CD4-positive, alpha-beta T cell treated with Interleukin-6 at 100 ng/mL for 8 hours (primary cell): ENCODE results near the gene ADARB2.
"Not testable (repeated sequence)": the region's sequence is repeated elsewhere in the genome, so short reads cannot be mapped to it uniquely, and the experiment has no call there.

Experiments used
- DNase-seq: peaks from one replicate; pipeline ENCODE4 v3.0.0-alpha.2; 2020; ENCODE audit warnings: mixed read lengths, low spot score

The ADARB2 gene

GRCh38 chr10:1462994-1463633 is 274.2 kb downstream of the ADARB2 start:
- no peak for DNase-seq

GRCh38 chr10:1462521-1462920 is 274.8 kb downstream of the ADARB2 start:
- DNase-seq, result no peak

DNA sequence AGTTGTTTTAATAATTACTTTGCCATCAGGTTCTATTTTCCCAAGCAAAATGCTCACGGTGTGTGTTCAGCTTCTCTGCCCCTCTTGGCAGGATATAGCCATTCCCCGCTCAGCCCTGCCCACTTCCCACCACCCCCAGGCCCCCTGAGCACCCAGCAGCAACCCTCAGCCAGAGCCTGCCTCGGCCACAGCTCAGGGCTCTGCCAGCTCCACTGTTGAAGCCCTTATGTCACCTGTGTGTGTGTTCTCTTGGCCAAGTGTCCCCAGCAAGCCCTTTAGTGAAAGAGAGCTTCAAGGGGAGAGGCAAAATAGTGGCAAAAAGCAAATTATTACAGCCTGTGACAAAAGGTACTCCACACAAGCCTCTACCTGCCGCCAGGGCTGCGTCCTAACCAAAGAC is 275.3 kb downstream of the ADARB2 start:
- DNase-seq, result no peak

- DNase-seq, result no peak
Observed at GRCh38 chr10:1461016-1461415, 276.3 kb downstream of the ADARB2 start.

GRCh38 chr10:1459664-1460063 is 277.7 kb downstream of the ADARB2 start:
- not testable (repeated sequence) for DNase-seq

GRCh38 chr10:1454951-1455350 is 282.4 kb downstream of the ADARB2 start:
- no peak for DNase-seq

- DNase-seq, result no peak
Observed at GRCh38 chr10:1454428-1454827, 282.9 kb downstream of the ADARB2 start.

DNA sequence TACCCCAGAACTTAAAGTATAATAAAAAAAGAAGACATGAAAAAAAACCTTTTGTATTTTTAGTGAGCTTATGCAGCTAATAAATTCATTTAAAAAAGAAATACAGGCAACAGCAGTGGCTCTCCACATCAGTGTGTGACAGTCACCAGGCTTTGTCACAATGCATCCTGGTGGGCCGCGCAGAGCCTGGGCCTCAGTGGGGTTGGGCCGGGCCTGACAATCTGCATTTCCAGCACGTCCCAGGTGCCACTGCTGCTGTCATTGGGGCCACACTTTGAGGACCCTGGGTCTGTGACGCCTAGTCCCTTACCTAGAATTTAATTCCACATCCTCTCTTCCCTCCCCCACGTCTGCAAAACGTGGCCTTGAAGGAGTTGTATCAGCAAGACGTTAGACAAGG is 284.5 kb downstream of the ADARB2 start:
- no peak for DNase-seq

DNA sequence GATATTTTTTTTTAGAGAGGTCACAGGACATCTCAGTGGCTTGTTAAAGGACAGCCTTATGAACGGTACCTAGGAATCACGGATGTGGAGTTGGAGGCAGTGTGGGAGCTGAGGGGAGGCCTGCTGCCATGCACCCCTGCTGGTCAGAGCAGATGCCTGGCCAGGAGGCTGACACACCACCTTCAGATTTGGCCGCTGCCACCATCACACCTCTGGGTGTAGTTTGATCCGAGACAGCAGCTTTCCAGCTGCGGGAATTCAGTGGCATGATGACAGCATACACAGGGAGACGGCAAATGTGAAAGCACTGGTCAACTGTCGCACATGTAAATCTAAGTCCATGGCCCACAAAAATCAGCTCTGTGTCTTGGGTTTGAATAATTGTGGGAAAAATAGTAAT is 285.4 kb downstream of the ADARB2 start:
- no peak for DNase-seq

GRCh38 chr10:1451362-1451888 is 285.9 kb downstream of the ADARB2 start:
- DNase-seq, result no peak

DNA sequence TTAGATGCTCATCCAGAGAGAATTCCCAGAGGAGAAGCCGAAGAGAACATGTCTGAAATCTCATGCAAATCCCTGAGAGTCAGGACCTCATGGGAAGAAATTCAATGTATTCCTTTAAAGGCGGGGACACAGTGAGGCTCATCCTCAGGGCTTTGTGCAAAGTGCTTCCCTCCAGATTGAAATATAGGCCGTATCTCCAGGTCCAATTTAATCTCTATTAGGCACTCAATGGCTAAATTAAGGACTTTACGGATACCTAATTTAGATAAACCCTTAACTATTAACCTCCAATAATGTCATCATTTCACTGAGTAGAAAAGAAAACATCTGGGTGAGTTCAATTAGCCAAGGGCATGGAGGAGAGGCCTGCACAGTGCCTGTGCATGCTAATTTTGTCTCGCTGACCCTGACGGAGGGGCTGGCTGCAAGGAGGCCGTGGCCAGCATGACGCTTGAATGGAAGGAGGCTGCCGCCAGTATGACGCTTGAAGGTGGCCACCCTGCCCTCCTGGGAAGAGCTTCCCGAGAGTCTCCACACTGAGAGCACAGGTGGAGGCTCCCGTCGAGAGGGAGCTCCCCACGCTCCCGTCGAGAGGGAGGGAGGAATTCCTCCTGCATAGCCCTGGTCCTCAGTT is 287.6 kb downstream of the ADARB2 start:
- no peak for DNase-seq

GRCh38 chr10:1449021-1449420 is 288.3 kb downstream of the ADARB2 start:
- no peak for DNase-seq

GRCh38 chr10:1448252-1448930 is 288.9 kb downstream of the ADARB2 start:
- DNase-seq, result no peak

- DNase-seq, result no peak
Observed at GRCh38 chr10:1444826-1445225, 292.5 kb downstream of the ADARB2 start.

- DNase-seq, result no peak
Observed at GRCh38 chr10:1440897-1441296, 296.4 kb downstream of the ADARB2 start.

GRCh38 chr10:1434912-1435692 is 302.2 kb downstream of the ADARB2 start:
- no peak for DNase-seq

DNA sequence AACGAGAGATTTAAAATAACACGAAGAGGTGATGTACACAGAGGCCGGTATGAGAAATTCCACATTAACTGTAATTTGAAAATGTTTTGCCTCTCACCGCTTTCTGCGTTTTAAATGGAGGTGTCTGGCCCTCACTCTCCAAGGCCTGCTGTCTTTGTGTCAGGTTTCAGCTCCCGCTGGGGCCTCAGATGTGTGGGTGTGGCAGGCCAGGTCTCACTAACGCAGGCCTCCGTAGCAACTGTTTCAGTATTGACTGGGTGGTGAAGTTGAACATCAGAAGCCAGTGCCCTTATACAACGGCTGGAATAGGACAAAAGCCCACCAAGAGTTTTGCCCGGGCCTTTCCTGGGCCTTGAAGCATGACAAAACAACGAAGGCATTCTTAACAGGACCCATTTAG is 303.1 kb downstream of the ADARB2 start:
- no peak for DNase-seq

DNA sequence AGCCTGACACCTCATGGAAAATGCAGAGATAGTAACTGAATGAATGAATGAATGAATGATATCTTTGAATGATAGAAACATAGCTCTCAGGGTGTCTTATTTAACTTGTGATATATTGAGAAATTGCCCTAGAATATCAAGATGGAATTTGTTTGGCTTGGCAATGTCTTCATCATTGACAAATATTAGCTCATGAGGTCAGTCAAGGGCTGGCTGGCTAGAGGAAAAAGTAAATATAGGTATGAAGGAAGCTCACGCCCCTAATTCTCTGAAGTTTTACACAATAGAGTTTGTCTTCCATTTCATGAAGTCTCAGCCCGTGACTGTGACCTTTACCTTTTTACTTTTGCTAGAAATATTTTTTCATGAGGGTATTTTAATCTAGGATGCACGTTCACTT is 305.2 kb downstream of the ADARB2 start:
- DNase-seq, result no peak

DNA sequence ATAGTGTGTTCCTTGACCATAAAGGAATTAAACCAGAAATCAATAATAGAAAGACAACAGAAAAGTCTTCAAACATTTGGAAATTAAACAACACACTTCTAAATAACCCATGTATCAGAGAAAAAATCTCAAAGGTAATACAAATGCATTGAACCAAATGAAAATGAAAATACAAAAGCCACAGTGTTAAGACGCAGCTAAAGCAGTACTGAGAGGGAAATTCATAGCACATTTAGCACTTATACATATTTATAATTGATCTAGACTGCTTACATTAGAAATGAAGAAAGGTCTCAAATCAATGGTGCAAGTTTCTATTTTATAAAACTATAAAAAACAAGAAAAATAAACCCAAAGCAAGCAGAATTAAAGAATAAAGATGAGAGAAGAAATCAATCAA is 306.1 kb downstream of the ADARB2 start:
- DNase-seq, result no peak

DNA sequence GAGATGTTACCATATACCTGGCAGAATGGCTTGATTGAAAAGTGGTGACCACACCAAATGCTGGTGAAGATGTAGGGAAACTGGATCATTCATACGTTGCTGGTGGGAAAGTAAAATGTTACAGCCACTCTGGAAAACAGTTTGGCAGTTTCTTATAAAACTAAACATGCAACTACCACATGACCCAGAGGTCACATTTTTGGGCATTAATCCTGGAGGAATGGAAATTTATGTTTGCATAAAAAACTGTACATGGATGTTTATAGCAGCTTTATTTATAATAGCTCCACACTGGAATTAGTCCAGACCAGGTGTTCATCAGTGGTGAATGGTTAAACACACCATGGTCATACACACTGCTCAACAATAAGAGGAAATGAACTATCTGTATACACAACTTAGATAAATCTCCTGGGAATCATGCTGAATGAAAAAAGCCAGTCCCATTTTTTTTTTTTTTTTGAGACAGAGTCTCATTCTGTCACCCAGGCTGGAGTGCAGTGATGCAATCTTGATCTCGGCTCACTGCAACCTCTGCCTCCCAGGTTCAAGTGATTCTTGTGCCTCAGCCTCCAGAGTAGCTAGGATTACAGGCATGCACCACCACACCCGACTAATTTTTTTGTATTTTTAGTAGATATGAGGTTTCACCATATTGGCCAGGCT is 309.7 kb downstream of the ADARB2 start:
- DNase-seq, result not testable (repeated sequence)

- DNase-seq, result no peak
Observed at GRCh38 chr10:1426786-1427185, 310.5 kb downstream of the ADARB2 start.

DNA sequence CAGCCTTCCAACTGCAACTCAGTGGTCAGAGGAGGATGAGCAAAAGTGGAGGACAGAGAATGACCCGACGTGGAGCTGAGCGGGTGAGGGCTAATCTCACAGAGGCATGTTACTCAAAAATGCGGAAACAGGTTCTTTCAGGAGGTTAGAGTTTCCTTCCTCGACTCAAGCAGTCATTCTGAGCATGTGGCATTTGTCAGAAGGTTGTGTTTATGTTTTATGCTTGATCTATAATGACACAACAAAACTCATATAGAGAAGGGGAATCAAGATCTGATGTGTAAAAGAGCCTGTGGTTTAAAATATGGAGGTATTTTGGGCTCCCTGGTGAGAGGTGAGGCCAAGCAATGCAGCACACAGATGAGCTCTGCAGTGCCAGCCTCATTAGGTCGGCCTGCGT is 311.4 kb downstream of the ADARB2 start:
- no peak for DNase-seq
